ENCODE data around the gene EFCAB6.

EFCAB6 gene

GRCh38 chr22:43742154-43742950, 69.8 kb downstream of the EFCAB6 start:
- no peak for DNase-seq

DNA sequence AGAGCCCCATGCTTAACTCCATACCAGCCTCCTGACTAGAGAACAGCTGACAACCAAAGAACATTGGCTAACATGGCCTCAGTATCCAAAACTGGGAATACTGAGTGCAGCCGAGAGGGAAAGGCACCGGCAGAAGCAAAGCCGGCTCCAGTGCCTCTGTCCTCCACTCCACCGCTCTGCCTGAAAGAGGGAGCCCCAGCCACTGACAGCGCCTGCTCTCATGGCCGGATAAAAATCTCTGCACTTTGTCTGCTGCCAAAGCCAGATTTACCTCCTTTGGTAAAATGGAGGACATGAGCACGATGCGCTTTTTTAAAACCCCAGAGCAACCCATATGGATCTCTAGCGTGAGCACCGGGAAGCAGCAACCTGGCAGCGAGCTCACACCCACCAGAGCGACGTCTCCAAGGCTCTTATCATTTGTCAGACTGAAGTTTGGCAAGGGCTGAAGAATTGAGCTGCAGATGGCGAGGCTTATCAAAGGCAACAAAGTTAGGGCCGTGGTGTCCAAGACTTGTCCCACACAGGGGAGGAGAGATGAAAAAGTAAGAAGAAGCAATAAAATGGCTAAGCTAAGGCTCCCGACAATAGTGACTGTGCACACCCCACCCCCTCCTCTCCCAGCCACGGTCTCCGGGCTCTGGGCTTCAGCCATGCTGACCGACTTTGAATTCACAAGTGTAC, 71.4 kb downstream of the EFCAB6 start:
- DNase-seq, result no peak

DNA sequence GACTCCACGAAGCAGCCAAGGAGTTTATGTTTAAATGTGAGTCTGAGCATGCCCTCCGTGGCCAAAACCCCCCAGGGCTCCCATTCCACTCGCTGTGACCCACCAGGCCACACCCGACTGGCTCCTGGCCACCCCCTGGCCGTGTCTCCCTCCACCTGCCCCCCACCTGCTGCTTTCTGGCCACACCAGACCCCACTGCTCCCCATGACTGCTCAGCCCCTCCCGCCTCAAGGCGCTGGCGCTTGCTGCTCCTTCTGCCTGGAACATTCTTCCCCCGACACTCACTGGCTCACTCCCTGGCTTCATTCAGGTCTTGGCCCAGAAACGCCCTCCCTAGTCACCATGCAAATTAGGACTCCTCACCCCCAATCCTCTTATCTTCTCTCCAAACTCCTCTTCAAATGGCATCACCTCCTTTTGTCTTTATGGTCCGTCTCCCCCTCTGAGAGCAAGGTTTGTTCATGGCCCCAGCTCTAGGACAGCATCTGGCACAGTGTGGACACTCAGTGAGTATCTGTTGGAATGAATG, 72.2 kb downstream of the EFCAB6 start:
- no peak for DNase-seq

GRCh38 chr22:43737150-43737828, 74.8 kb downstream of the EFCAB6 start:
- no peak for DNase-seq

- no peak for DNase-seq
Observed at GRCh38 chr22:43736651-43737050, 75.5 kb downstream of the EFCAB6 start.

- no peak for DNase-seq
Observed at GRCh38 chr22:43734370-43735150, 77.5 kb downstream of the EFCAB6 start.

DNA sequence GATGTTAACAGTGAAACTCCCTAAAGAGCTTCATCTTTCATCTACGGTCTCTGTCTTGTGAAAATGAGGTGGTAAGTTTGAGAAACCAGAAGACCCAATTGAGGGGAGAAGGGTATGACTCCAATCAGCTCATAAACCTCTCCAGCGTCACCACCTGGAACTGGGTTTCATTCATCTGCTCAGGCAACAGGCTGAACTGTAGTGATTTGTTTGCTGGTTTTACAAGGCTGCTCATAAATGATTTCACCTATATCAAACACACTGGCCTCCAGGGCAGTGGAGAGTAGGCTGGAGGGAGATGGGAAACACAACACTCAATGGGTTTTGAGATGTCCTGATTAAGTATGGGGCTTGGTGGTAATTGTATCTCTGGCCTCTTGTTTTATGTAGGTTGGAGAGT, 79.0 kb downstream of the EFCAB6 start:
- DNase-seq, result no peak

DNA sequence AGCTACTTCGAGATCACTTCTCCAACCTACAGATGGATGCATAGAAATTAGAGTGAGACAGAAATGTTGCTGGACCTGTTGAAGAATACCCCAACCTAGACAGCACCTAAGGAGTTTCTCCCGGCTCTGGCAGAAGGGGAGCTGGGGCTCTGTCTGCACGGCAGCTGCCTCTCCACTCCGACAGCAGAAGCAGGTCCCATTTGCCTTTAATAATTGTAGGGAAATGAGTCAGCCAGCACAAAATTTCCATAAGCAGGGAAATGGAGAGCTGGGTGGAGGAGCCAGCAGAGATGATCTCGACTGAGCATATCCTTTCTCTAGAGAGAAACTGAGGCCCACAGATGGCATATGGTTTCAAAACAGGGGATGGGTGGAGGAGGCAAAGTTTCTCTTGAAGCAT, 80.1 kb downstream of the EFCAB6 start:
- DNase-seq, result no peak

- no peak for DNase-seq
Observed at GRCh38 chr22:43726964-43727543, 85.1 kb downstream of the EFCAB6 start.

DNA sequence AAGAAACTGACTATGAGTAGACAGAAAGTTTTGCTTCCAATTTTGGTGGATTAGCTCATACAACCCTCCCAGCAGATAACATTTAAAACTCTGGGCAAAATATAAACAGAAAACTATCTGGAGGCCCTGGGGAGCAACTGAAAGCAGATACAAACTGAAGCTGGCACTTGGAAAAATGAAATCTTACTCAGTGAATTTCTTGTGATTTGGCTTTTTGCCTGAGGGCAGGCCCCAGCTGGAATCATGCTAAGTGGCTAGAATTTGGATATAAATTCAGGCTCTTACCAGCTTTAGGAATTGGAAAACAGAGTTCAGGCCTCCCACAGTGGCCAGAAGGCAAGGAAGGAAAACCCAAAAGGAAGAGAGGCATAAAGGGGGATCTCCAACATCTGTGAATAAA, 85.8 kb downstream of the EFCAB6 start:
- no peak for DNase-seq

GRCh38 chr22:43723816-43724215, 88.3 kb downstream of the EFCAB6 start:
- peak; percentile 30 for DNase-seq

- no peak for DNase-seq
Observed at GRCh38 chr22:43722444-43722843, 89.7 kb downstream of the EFCAB6 start.

GRCh38 chr22:43720716-43721115, 91.4 kb downstream of the EFCAB6 start:
- DNase-seq, result peak; percentile 60

DNA sequence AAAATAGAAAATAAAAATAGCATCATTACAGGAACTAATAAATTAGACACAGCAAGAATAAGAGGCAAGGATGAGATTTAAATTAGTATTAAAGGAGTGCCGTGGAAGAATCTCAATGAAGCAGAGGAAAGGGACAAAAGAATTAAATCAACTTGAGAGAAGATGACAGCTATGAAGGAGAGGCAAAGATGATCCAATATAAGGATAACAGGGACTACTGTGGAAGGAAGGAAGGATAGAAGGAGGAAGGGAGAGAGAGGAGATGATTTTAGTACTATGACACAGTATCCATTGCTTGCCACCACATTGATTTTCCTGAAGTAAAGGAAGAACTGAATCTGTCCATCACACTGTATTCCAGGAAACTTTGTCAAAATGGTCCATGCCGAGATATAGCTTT, 98.0 kb downstream of the EFCAB6 start:
- no peak for DNase-seq

DNA sequence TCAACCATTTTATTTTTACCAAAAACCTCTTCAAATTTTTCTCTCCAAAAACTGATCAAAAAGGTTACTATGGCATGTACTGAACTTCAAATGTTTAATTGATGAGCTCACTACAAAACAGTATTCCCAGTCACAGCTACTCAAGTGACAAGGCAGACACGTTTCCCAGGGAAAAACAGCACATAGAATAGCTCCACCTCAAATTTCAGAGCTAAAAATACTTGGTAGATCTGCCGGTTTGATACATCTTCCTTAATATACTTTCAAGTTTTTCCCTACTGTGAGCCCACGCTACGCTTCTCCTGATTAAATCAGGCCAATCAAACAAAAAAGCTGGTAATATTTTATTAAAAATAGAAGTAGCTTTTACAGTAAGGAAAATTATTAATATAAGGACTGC, 100.4 kb downstream of the EFCAB6 start:
- no peak for DNase-seq

DNA sequence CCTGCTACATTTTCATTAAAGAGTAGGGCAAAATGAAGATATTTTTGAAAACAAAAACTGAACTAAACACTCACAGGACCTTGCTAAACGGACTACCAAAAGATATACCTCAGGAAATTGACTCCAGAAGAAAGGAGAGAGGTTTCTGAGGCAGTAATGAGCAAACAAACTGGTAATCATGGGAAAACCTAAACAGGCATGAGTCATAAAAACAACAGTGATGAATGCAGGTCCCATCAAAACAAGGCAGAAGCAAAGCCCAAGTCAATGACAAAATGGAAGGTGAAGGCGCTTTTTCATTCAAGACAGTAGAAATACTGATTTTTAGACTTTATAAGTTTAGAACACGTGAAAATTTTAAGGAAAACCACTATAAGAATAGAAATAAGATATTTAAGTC, 104.5 kb downstream of the EFCAB6 start:
- no peak for DNase-seq

- no peak for DNase-seq
Observed at GRCh38 chr22:43706571-43707328, 105.4 kb downstream of the EFCAB6 start.

DNA sequence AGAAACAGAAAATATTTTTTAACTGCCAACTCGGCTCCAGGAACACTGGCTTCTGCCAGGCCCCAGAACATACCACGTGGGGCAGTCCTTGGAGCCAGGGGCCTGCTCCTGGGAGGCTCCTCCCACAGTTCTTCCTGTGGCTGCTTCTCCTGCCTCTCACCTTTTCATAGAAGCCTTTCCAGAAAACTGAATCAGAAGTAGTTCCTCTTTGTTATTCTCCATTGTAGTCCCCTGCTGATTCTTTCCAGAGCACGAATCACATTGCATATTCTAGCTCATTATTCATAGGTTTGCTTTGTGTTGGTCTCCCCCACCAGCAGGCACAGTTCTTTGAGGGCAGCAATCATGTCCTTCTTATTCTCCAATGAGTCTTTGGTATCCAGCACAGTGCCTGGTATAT, 106.0 kb downstream of the EFCAB6 start:
- DNase-seq, result no peak

DNA sequence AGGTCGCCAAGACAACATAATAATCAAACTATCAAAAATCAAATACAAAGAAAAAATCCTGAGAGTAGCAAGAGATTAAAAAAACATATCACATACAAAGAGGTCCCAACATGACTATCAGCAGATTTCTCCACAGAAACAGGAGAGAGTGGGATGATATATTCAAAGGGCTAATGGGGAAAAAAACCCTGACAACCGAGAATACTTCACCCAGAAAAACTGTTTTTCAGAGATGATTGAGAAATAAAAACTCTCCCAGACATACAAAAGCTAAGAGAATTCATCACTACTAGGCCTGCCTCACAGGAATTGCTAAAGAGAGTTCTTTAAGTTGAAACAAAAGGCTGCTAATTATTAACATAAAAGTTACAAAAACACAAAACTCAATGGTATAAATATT, 108.1 kb downstream of the EFCAB6 start:
- no peak for DNase-seq

GRCh38 chr22:43698403-43698802, 113.7 kb downstream of the EFCAB6 start:
- DNase-seq, result no peak

DNA sequence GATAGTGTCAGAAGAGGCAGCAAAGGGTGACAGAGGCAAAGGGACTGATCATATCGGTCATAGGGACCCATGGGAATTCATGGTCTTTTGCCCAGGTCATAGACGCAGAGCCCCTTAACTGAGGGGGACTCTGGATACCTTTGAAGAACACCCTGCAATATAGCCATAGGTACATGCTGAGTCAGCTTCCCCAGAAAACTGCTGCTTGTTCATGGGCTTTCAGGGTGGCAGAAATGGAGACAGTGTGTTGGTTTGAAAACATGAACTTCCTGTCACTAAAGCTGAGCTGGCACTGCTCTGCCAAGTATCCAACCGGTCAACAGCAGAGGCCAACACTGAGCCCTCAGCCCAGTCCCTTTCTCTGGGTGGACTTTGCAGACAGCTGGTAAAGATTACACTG, 114.2 kb downstream of the EFCAB6 start:
- no peak for DNase-seq

DNA sequence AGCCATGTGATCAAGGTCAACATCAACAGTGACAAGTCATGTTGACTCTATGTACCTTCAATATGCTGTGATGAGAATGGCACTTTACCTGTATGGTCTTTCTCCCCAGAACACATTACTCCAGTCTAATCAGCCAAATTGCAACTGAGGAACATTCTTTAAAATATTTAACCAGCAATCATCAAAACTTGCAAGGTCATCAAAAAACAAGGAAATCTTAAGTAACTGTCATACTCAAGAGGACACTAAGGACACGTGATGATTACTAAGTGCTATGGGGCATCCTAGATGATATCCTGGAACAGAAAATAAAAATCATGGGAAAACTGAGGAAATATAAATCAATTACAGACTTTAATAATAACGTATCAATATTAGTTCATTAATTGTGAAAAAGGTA, 118.9 kb downstream of the EFCAB6 start:
- DNase-seq, result no peak

All from suppressor macrophage treated with lipopolysaccharide for 4 hours (primary cell).